Inflammatory macrophage (primary cell): ENCODE data around the gene HIPK2.
"Not testable (repeated sequence)": the region's sequence is repeated elsewhere in the genome, so short reads cannot be mapped to it uniquely, and the experiment has no call there.

Source experiments
- DNase-seq, 2 donors: peaks; one replicate each; pipeline ENCODE4 v3.0.0-alpha.2; 2020 to 2022

Gene HIPK2

DNA sequence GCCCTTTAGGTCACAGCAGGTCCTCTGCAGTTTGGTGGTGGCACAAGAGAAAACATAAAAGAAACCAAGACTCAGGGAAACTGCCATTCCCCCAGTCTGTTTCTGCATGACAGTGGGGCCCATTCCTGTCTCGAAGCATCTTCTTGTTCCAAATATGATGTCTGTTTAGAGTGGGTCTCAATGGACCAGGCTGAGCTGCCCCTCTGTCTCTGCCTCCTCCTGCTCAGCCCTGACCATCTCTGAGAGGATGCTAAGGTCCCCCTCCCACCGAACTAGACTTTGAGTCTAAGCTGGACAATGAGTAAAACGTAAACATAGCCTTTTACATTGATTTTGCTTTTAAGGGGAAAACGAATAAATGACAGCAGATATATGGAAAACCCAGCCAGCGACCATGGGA lies 213.9 kb downstream of the HIPK2 start:
- DNase-seq, result no peak

DNA sequence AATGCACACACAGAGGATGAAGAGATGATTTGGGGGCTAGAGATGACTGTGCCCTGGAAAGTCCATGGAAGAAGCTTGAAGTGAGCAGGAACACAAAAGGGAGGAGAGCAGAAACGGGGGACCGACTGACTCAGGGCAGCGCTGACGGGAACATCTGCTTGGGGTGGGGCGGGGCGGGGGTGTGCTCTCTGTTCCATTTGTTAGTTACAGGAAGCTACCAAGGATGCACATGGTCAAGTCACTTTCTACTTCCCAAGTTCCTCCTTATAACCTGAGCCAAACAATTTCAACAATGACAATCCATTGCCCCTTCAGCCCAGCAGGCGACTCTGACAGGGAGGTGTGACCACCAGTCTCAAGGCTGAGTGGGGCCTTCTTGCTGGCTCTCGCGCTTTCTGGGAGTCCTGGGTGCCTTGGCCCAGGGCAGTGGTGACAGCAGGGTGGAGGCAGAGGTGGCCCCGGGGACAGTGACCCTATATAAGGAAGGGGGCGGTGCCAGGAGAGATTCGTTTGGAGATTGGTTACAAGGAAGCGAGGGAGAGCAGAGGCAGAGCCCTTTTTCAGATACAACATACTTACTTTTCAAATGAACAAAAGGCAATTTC lies 214.7 kb downstream of the HIPK2 start:
- DNase-seq, result peak; percentile 38 to 55

GRCh38 chr7:139562491-139562890 lies 215.3 kb downstream of the HIPK2 start:
- no peak for DNase-seq

DNA sequence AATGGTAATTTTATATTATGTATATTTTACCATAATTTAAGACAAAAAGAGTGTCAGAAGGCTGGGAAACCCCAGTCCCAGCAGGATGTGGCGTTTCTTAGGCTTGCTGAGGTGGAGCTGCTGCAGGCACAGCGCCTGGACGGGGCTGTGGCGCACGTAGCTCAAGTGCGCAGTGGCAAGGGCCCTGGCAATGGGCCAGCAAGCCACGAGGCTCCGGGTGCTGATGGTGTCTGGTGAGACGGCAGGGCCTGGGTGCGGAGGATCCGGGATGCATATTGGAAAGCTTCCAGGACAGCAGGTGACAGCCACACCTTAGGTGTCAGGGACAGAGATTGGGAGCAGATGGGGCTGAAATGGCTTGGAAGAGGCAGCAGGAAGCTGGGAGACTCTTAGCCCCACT lies 217.1 kb downstream of the HIPK2 start:
- no peak for DNase-seq

DNA sequence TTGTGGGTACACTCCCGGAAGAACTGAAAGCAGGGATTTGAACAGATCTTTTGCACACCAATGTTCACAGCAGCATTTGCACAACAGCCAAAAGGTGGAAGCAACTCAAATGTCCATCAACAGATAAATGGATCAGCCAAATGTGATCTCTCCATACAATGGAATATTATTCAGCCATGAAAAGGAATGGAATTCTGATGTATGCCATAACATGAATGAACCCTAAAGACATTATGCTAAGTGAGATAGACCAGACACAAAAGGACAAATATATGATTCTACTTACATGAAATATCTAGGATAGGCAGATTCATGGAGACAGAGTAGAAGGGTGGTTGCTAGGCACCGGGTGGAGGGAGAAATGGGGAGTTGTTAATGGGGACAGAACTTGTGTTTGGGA lies 217.6 kb downstream of the HIPK2 start:
- no peak for DNase-seq

GRCh38 chr7:139559364-139560105 lies 218.3 kb downstream of the HIPK2 start:
- DNase-seq, result no peak

DNA sequence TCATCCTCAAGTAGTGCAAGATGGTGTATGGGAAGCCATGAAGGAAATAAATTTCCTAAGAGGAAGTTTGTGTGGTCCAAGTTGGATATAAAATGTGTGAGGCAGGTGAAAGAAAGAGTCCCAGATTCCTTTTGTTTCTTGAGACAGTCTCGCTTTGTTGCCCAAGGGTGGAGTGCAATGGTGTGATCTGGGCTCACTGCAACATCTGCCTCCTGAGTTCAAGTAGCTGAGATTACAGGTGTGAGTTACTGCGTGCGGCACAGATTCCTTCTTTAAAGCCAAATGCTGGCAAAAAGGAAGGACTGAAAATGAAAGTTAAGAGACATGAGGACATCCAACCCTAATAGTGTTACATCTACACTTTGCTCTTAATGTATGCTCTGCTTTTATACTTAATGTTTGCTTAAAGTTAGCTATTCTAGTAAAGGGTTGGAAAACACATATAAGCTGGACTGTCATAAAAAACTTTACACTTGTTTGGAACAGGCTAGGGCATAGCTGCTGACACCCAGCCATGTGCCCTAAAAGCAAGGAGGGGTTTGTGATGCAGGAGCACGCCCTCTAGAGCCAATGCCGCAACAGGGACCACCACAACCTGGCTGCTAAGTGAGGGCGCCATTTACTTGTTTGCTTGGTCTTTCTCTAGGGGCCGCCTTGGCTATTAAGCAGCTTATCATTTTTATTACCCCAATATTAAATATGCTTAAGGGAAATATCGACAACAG lies 219.8 kb downstream of the HIPK2 start:
- no peak for DNase-seq

DNA sequence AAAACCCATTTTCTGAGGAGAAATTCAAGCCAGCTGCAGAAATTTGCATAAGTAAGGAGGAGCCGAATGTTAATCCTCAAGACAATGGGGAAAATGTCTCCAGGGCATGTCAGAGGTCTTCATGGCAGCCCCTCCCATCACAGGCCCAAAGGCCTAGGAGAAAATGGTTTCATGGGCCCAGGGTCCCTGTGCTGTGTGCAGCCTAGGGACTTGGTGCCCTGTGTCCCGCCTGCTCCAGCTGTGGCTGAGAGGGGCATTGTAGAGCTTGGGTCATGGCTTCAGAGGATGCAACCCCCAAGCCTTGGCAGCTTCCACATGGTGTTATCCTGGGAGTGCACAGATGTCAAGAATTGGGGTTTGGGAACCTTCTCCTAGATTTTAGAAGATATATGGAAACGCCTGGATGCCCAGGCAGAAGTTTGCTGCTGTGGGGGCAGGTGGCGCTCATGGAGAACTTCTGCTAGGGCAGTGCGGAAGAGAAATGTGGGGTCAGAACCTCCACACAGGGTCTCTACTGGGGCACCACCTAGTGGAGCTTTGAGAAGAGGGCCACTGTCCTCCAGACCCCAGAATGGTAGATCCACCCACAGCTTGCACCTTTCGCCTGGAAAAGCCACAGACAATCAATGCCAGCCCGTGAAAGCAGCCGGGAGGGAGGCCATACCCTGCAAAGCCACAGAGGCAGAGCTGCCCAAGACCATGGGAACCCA lies 223.7 kb downstream of the HIPK2 start:
- not testable (repeated sequence) for DNase-seq

- DNase-seq, result peak; percentile 36 to 57
Observed at GRCh38 chr7:139548302-139549028, 229.3 kb downstream of the HIPK2 start.

- DNase-seq, result no peak
Observed at GRCh38 chr7:139544645-139545044, 233.2 kb downstream of the HIPK2 start.

GRCh38 chr7:139543801-139544603 lies 233.8 kb downstream of the HIPK2 start:
- DNase-seq, result peak; percentile 42 to 61

- no peak for DNase-seq
Observed at GRCh38 chr7:139542308-139543151, 235.3 kb downstream of the HIPK2 start.

- no peak for DNase-seq
Observed at GRCh38 chr7:139541600-139542307, 236.0 kb downstream of the HIPK2 start.

DNA sequence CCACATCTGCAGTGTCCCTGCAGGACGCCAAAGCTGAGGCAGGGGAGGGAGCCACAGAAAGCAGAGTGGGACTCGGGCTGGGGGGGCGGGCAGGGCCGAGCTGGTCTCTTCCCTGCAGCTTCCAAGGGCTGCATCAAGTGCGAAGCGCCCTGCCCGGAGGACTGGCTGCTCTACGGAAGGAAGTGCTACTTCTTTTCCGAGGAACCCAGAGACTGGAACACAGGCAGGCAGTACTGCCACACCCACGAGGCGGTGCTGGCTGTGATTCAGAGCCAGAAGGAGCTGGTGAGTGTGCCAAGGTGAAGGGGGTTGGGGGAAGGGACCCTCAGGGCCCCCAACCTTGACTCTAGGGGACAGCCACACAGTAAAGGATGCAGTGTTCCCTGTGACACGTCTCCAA lies 237.6 kb downstream of the HIPK2 start:
- no peak for DNase-seq

- no peak for DNase-seq
Observed at GRCh38 chr7:139538881-139539635, 238.7 kb downstream of the HIPK2 start.

GRCh38 chr7:139536152-139536551 lies 241.6 kb downstream of the HIPK2 start:
- no peak for DNase-seq

- DNase-seq, result no peak
Observed at GRCh38 chr7:139534966-139535651, 242.7 kb downstream of the HIPK2 start.

GRCh38 chr7:139534096-139534495 lies 243.7 kb downstream of the HIPK2 start:
- no peak for DNase-seq
